Gastrocnemius medialis (tissue), 4 donors: ENCODE measurements around the gene CD33.

Experiments
- POLR2A ChIP-seq, 2 donors: fragments of 450-650 bp; IDR thresholded peaks; one replicate each; pipeline ENCODE4 v1.6.1; 2017; ENCODE audit warnings: antibody characterized with exemption in 2 of 2, mild to moderate bottlenecking in 2 of 2, moderate library complexity in 2 of 2
- TF ChIP-seq, protein P1 (sequence below), 5 experiments: fragments of 450-650 bp in 3 of 5; fragments of 200-600 bp in 2 of 5; sonication (generic) in 2 of 5; IDR thresholded peaks in 4 of 5; conservative IDR thresholded peaks in 1 of 5; 1 replicate in 4 of 5; 2 replicates in 1 of 5; pipeline ENCODE4 v1.5.1; 2016 to 2019; ENCODE audit warnings: antibody characterized with exemption in 5 of 5, mild to moderate bottlenecking in 3 of 5, moderate library complexity in 3 of 5

GRCh38 chr19:51277112-51277511, 52.2 kb downstream of the CD33 start:
- TF ChIP-seq, protein P1, sequence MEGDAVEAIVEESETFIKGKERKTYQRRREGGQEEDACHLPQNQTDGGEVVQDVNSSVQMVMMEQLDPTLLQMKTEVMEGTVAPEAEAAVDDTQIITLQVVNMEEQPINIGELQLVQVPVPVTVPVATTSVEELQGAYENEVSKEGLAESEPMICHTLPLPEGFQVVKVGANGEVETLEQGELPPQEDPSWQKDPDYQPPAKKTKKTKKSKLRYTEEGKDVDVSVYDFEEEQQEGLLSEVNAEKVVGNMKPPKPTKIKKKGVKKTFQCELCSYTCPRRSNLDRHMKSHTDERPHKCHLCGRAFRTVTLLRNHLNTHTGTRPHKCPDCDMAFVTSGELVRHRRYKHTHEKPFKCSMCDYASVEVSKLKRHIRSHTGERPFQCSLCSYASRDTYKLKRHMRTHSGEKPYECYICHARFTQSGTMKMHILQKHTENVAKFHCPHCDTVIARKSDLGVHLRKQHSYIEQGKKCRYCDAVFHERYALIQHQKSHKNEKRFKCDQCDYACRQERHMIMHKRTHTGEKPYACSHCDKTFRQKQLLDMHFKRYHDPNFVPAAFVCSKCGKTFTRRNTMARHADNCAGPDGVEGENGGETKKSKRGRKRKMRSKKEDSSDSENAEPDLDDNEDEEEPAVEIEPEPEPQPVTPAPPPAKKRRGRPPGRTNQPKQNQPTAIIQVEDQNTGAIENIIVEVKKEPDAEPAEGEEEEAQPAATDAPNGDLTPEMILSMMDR (IDR thresholded peaks at IDR 0.05 in 4 of 5, conservative IDR thresholded peaks at IDR 0.05 in 1 of 5) = no peak
- TF ChIP-seq POLR2A (IDR thresholded peaks at IDR 0.05) = no peak
